HUES48 (cell line): ENCODE results near the gene KLK2.

Experiments
- H3K27ac ChIP-seq: one replicate; pipeline ENCODE4 v1.7.0; 2013; ENCODE audit warnings: low read depth, low read length, inconsistent platforms
- H3K27me3 ChIP-seq: 2 replicates; pipeline ENCODE4 v1.6.1; 2013; ENCODE audit warnings: mild to moderate bottlenecking, low read length; ENCODE audit not compliant: control insufficient read depth, insufficient read depth
- H3K36me3 ChIP-seq: 2 replicates; pipeline ENCODE4 v1.6.1; 2013; ENCODE audit warnings: low read length; ENCODE audit not compliant: control insufficient read depth, insufficient read depth
- H3K4me1 ChIP-seq: 2 replicates; pipeline ENCODE4 v1.6.1; 2013; ENCODE audit warnings: mild to moderate bottlenecking, low read length; ENCODE audit not compliant: control insufficient read depth, insufficient read depth
- H3K4me3 ChIP-seq: 2 replicates; pipeline ENCODE4 v1.5.1; 2013; ENCODE audit warnings: mild to moderate bottlenecking, low read depth, low read length
- H3K9ac ChIP-seq: 2 replicates; pipeline ENCODE4 v1.6.1; 2013; ENCODE audit warnings: mild to moderate bottlenecking, low read depth, low read length, moderate library complexity
- H3K9me3 ChIP-seq: 2 replicates; pipeline ENCODE4 v1.6.1; 2013; ENCODE audit warnings: low read length; ENCODE audit not compliant: control insufficient read depth, insufficient read depth

KLK2 gene

GRCh38 chr19:50925734-50926133 is 52.5 kb downstream of the KLK2 start:
- H3K27ac ChIP-seq, result no peak overlapping the region
- H3K27me3 ChIP-seq, result 0 out of 2 replicates have a peak, but pooled peaks cover 4% of the 10 kb centered on the region
- no peaks in the 10 kb centered on the region for H3K9me3 ChIP-seq
- H3K36me3 ChIP-seq, result no peaks in the 10 kb centered on the region
- H3K9ac ChIP-seq, result no peak overlapping the region
- peaks cover 9% of the 10 kb centered on the region for H3K4me1 ChIP-seq
- H3K4me3 ChIP-seq, result no peak overlapping the region

DNA sequence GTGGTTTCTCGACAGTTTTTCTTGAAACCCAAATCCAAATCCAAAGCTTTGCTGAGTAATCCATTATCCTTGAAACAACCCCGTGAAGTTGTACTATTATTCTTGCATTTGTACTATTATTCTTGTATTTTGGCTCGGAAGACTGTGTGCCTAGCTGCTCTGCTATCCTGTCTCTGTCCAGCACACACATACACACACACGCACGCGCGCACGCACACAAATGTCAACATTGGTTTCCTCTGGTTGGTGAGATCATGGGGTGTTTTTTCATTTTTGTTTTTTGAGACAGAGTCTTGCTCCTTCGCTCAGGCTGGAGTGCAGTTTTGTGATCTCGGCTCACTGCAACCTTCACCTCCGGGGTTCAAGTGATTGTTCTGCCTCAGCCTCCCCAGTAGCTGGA is 52.9 kb downstream of the KLK2 start:
- Histone ChIP-seq H3K9me3 (no peaks in the 10 kb centered on the region), H3K27ac (no peak overlapping the region), H3K4me1 (peaks cover 9% of the 10 kb centered on the region), H3K27me3 (0 out of 2 replicates have a peak, but pooled peaks cover 4% of the 10 kb centered on the region), H3K36me3 (no peaks in the 10 kb centered on the region), H3K9ac (no peak overlapping the region), H3K4me3 (no peak overlapping the region)

DNA sequence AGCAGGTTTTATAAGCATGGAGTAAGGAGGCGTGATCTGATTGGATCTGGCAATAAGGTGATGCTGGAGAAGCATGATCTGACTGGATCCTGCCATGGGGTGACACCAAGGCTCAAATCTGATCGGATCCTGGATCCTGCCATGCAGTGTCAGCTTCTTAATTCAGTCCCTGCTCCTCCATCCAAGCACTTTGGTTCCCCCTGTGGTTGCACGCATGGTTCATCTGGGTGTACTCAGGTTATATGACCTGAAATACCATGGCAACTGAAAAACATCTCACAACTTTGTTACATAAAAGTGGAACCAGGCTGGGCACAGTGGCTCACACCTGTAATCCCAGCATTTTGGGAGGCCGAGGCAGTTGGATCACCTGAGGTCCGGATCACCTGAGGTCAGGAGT is 55.6 kb downstream of the KLK2 start:
- H3K4me1 ChIP-seq, result no peaks in the 10 kb centered on the region
- no peaks in the 10 kb centered on the region for H3K36me3 ChIP-seq
- no peaks in the 10 kb centered on the region for H3K9me3 ChIP-seq
- H3K27ac ChIP-seq, result no peak overlapping the region
- H3K9ac ChIP-seq, result no peak overlapping the region
- H3K4me3 ChIP-seq, result no peak overlapping the region
- no peaks in the 10 kb centered on the region for H3K27me3 ChIP-seq
